Measurements from ENCODE around the gene HLX.
A peak's percentile ranks its signal among the peaks of the same experiment; 100 is the strongest.

The HLX gene

DNA sequence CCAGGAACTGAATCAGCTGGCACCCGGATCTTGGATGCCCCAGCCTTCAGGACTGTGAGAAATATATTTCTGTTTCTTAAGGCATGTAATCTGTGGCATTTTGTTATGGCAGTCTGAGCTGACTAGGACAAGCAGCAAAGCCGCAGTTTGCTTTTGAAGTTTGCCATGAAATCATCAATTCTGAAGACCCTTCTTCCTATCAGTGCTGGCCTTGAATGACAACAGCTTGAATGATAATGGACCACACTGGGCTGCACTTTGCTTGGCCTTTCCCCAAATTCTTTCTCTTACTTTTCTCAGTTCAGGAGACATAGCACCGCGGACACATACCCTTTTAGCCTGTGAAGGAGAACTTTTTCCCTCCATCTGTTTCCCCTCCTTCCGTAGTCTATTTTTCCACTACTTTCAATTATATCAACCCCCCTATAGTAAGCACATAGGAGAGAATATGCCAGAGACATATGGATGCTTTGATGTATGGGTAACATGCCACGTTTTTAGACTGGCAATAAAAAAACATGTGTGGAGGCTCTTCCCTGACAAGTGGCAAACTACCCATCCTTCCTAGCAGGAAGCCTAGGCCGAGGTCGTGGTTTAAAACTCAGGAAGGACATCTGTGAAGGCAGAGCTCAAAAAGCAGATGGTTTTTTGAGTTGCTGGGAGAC, 42.9 kb downstream of the HLX start:
- Histone ChIP-seq H3K79me1 (ENCODE audit: low read length) (no peaks in the 10 kb centered on the region), H2BK120ac (ENCODE audit: low read depth, low read length) (no peak overlapping the region), H2BK5ac (ENCODE audit: low read length) (no peak overlapping the region), H2AK5ac (ENCODE audit: low read length) (no peak overlapping the region), H3K27me3 (ENCODE audit: insufficient read depth, low read length, poor library complexity) (no peaks in the 10 kb centered on the region), H3K23ac (ENCODE audit: low read length) (no peak overlapping the region), H3K56ac (ENCODE audit: low read length) (no peak overlapping the region), H3K4ac (ENCODE audit: low read depth, low read length) (no peak overlapping the region), H4K5ac (ENCODE audit: low read length) (no peak overlapping the region), H3K27ac (ENCODE audit: low read depth, low read length) (no peak overlapping the region), H3K18ac (ENCODE audit: low read length) (no peak overlapping the region), H3K4me3 (ENCODE audit: low read length) (no peak overlapping the region), H3K4me2 (ENCODE audit: low read length) (no peak overlapping the region), H3K4me1 (ENCODE audit: control insufficient read depth, low read depth, low read length) (no peaks in the 10 kb centered on the region), H3K9ac (ENCODE audit: low read length) (no peak overlapping the region), H2BK15ac (replicated peaks; ENCODE audit: low read depth) (no peak overlapping the region), H4K8ac (ENCODE audit: low read depth, low read length) (no peak overlapping the region), H3K36me3 (ENCODE audit: control insufficient read depth, insufficient read depth, low read length) (no peaks in the 10 kb centered on the region), H3K79me2 (ENCODE audit: control insufficient read depth, insufficient read depth, low read length) (no peaks in the 10 kb centered on the region)
- WGBS (ENCODE audit: extremely low coverage, insufficient coverage, low lambda C conversion rate) = no CpG with 5 or more reads among the region's 8 CpGs
- DNase-seq = no peak

DNA sequence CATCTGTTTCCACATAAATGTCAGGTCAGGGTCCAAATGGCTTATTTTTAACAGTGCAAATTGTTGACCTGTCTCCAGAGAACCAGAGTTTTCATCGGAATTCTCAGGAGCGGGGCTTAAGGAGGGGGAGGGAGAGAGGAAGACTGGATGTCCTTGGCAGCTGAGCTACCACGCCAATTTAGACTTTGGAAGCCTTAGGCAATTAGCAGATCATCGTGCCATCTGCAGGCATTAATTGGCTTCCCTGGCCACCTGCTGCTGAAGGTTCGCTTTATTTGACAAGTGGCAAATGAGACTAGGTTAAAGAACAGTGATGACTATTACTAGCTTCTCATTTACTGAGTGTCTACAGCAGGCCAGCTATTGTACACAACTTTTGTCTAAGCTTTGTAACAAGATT, 43.7 kb downstream of the HLX start:
- Histone ChIP-seq H3K18ac (ENCODE audit: low read length) (no peak overlapping the region), H3K27ac (ENCODE audit: low read depth, low read length) (no peak overlapping the region), H2BK15ac (replicated peaks; ENCODE audit: low read depth) (no peak overlapping the region), H3K4me1 (ENCODE audit: control insufficient read depth, low read depth, low read length) (no peaks in the 10 kb centered on the region), H3K23ac (ENCODE audit: low read length) (no peak overlapping the region), H3K79me1 (ENCODE audit: low read length) (no peaks in the 10 kb centered on the region), H3K56ac (ENCODE audit: low read length) (no peak overlapping the region), H3K27me3 (ENCODE audit: insufficient read depth, low read length, poor library complexity) (no peaks in the 10 kb centered on the region), H3K9ac (ENCODE audit: low read length) (no peak overlapping the region), H3K4ac (ENCODE audit: low read depth, low read length) (no peak overlapping the region), H4K8ac (ENCODE audit: low read depth, low read length) (no peak overlapping the region), H3K4me2 (ENCODE audit: low read length) (no peak overlapping the region), H2AK5ac (ENCODE audit: low read length) (no peak overlapping the region), H3K79me2 (ENCODE audit: control insufficient read depth, insufficient read depth, low read length) (no peaks in the 10 kb centered on the region), H2BK120ac (ENCODE audit: low read depth, low read length) (no peak overlapping the region), H3K36me3 (ENCODE audit: control insufficient read depth, insufficient read depth, low read length) (no peaks in the 10 kb centered on the region), H3K4me3 (ENCODE audit: low read length) (no peak overlapping the region), H2BK5ac (ENCODE audit: low read length) (no peak overlapping the region), H4K5ac (ENCODE audit: low read length) (no peak overlapping the region)
- DNase-seq = peak; percentile 3
- WGBS (ENCODE audit: extremely low coverage, insufficient coverage, low lambda C conversion rate) = no CpG with 5 or more reads among the region's 5 CpGs

DNA sequence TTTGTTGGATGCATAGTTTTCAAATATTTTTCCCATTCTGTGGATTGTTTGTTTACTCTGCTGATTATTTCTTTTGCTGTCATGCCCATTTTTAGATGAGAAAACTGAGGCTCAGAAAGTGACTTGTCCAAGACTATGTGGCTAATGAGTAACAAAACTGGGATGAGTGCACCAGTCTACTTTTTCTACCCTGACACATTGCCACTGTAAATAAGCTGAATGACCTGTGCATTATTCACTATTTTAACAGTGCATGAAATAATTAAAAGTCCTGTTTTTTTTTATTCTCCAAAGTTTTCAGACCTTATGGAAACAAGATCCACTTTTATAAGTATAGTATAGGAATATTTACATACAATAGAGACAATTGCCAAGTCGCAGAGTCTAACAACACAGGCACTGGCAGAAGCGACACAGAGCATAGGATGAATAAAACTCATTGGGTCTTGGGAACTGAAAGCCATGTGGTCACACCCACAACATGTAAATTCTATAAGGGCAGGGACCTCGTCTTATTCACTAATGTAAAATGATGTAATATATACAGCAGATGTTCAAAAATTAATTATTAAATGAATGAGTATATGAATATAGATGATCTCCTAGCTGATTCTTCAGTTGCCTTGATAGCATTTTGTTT, 45.2 kb downstream of the HLX start:
- H3K4me3 ChIP-seq (ENCODE audit: low read length) = no peak overlapping the region
- no CpG with 5 or more reads among the region's 3 CpGs for WGBS (ENCODE audit: extremely low coverage, insufficient coverage, low lambda C conversion rate)
- DNase-seq = no peak

DNA sequence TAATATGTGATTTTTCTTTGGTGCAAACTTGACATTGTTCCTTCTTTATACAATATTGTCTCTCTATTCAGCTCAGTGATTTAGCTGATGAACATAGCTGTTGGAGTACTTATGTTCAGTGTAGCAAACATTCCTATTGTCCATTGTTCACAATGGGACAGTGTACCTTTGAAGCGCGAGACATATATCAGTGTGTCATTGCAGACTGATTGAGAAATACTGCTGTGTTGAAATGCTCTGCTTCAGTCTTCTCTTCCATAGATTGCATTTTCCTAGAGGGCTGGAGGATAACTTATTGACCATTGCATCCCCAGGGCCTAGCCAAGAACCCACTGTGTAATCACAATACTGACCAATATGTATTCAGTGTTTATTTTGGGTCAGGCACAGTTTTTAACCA, 46.5 kb downstream of the HLX start:
- WGBS (ENCODE audit: extremely low coverage, insufficient coverage, low lambda C conversion rate) = no CpG with 5 or more reads among the region's 2 CpGs
- H3K9ac ChIP-seq (ENCODE audit: low read length) = no peak overlapping the region

More for the DNA sequence above, 45.2 kb downstream of the HLX start:
- Histone ChIP-seq H3K27me3 (ENCODE audit: insufficient read depth, low read length, poor library complexity) (no peaks in the 10 kb centered on the region), H4K5ac (ENCODE audit: low read length) (no peak overlapping the region), H3K18ac (ENCODE audit: low read length) (no peak overlapping the region), H3K79me1 (ENCODE audit: low read length) (no peaks in the 10 kb centered on the region), H3K4me2 (ENCODE audit: low read length) (no peak overlapping the region), H3K4ac (ENCODE audit: low read depth, low read length) (no peak overlapping the region), H3K4me1 (ENCODE audit: control insufficient read depth, low read depth, low read length) (no peaks in the 10 kb centered on the region), H3K9ac (ENCODE audit: low read length) (no peak overlapping the region), H3K36me3 (ENCODE audit: control insufficient read depth, insufficient read depth, low read length) (no peaks in the 10 kb centered on the region), H4K8ac (ENCODE audit: low read depth, low read length) (no peak overlapping the region), H3K56ac (ENCODE audit: low read length) (no peak overlapping the region), H2AK5ac (ENCODE audit: low read length) (no peak overlapping the region), H2BK120ac (ENCODE audit: low read depth, low read length) (no peak overlapping the region), H2BK5ac (ENCODE audit: low read length) (no peak overlapping the region), H3K23ac (ENCODE audit: low read length) (no peak overlapping the region), H3K27ac (ENCODE audit: low read depth, low read length) (no peak overlapping the region), H3K79me2 (ENCODE audit: control insufficient read depth, insufficient read depth, low read length) (no peaks in the 10 kb centered on the region), H2BK15ac (replicated peaks; ENCODE audit: low read depth) (no peak overlapping the region)

DNA sequence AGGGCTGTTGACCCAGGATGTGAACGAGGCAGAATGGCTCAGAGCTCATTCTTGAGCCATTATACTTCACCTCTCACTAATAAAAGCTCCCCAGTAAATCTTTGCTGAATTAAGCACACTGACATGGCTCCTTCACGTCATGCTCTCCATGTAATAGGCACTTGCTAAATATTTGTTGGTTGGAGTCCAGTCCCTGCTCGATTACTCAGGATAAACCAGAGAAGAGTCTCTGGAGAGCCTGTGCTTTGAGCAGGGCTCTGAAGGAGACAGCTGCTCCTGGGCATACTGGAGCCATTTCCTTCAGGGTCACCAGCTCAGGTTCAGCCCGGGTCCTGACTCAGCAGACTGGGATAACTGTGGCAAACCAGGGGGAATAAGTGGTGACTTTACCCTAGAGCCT, 46.9 kb downstream of the HLX start:
- H3K79me2 ChIP-seq (ENCODE audit: control insufficient read depth, insufficient read depth, low read length) = no peaks in the 10 kb centered on the region
- no peak overlapping the region for H3K23ac ChIP-seq (ENCODE audit: low read length)
- H3K9ac ChIP-seq (ENCODE audit: low read length) = no peak overlapping the region
- WGBS (ENCODE audit: extremely low coverage, insufficient coverage, low lambda C conversion rate) = no CpG with 5 or more reads among the region's 4 CpGs
- H3K27ac ChIP-seq (ENCODE audit: low read depth, low read length) = no peak overlapping the region
- no peak overlapping the region for H2AK5ac ChIP-seq (ENCODE audit: low read length)
- H3K27me3 ChIP-seq (ENCODE audit: insufficient read depth, low read length, poor library complexity) = no peaks in the 10 kb centered on the region
- H4K8ac ChIP-seq (ENCODE audit: low read depth, low read length) = no peak overlapping the region
- H3K4me2 ChIP-seq (ENCODE audit: low read length) = no peak overlapping the region
- no peak overlapping the region for H2BK5ac ChIP-seq (ENCODE audit: low read length)
- H4K5ac ChIP-seq (ENCODE audit: low read length) = no peak overlapping the region
- no peak overlapping the region for H3K4me3 ChIP-seq (ENCODE audit: low read length)
- no peak overlapping the region for H3K56ac ChIP-seq (ENCODE audit: low read length)
- no peaks in the 10 kb centered on the region for H3K36me3 ChIP-seq (ENCODE audit: control insufficient read depth, insufficient read depth, low read length)
- H2BK15ac ChIP-seq (replicated peaks; ENCODE audit: low read depth) = no peak overlapping the region
- H3K4me1 ChIP-seq (ENCODE audit: control insufficient read depth, low read depth, low read length) = no peaks in the 10 kb centered on the region
- H2BK120ac ChIP-seq (ENCODE audit: low read depth, low read length) = no peak overlapping the region
- H3K79me1 ChIP-seq (ENCODE audit: low read length) = no peaks in the 10 kb centered on the region
- H3K18ac ChIP-seq (ENCODE audit: low read length) = no peak overlapping the region
- DNase-seq = no peak
- no peak overlapping the region for H3K4ac ChIP-seq (ENCODE audit: low read depth, low read length)

More for the DNA sequence above, 46.5 kb downstream of the HLX start:
- no peaks in the 10 kb centered on the region for H3K79me2 ChIP-seq (ENCODE audit: control insufficient read depth, insufficient read depth, low read length)
- H3K56ac ChIP-seq (ENCODE audit: low read length) = no peak overlapping the region
- no peak overlapping the region for H4K8ac ChIP-seq (ENCODE audit: low read depth, low read length)
- no peaks in the 10 kb centered on the region for H3K36me3 ChIP-seq (ENCODE audit: control insufficient read depth, insufficient read depth, low read length)
- no peak overlapping the region for H3K4me3 ChIP-seq (ENCODE audit: low read length)
- H2BK15ac ChIP-seq (replicated peaks; ENCODE audit: low read depth) = no peak overlapping the region
- no peak overlapping the region for H3K23ac ChIP-seq (ENCODE audit: low read length)
- no peaks in the 10 kb centered on the region for H3K4me1 ChIP-seq (ENCODE audit: control insufficient read depth, low read depth, low read length)
- no peaks in the 10 kb centered on the region for H3K27me3 ChIP-seq (ENCODE audit: insufficient read depth, low read length, poor library complexity)
- H3K27ac ChIP-seq (ENCODE audit: low read depth, low read length) = no peak overlapping the region
- no peak overlapping the region for H4K5ac ChIP-seq (ENCODE audit: low read length)
- no peak overlapping the region for H2BK120ac ChIP-seq (ENCODE audit: low read depth, low read length)
- no peak overlapping the region for H3K4ac ChIP-seq (ENCODE audit: low read depth, low read length)
- no peaks in the 10 kb centered on the region for H3K79me1 ChIP-seq (ENCODE audit: low read length)
- no peak overlapping the region for H3K4me2 ChIP-seq (ENCODE audit: low read length)
- H3K18ac ChIP-seq (ENCODE audit: low read length) = no peak overlapping the region
- DNase-seq = no peak
- no peak overlapping the region for H2AK5ac ChIP-seq (ENCODE audit: low read length)
- H2BK5ac ChIP-seq (ENCODE audit: low read length) = no peak overlapping the region

DNA sequence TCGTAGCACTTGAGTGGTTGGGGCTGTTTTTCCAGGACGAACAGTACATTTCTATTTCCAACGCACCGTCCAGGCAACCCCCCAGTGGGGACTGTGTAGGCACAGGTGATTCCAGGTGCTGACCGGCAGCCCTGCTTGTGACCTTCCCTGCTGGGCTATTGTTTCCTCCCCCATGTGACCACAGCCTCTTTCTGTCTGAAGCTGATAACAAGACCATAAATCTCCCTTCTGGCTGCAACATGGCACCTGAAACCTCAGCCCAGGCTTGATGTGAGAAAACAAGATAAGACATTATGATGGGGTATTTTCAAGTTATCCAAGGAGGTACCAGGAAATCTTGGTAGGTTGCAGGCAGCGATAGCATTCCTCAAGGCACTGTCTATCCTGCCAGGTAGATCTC, 48.2 kb downstream of the HLX start:
- no peaks in the 10 kb centered on the region for H3K79me2 ChIP-seq (ENCODE audit: control insufficient read depth, insufficient read depth, low read length)
- no peak overlapping the region for H3K4ac ChIP-seq (ENCODE audit: low read depth, low read length)
- DNase-seq = peak; percentile 37
- H3K18ac ChIP-seq (ENCODE audit: low read length) = no peak overlapping the region
- no peak overlapping the region for H3K27ac ChIP-seq (ENCODE audit: low read depth, low read length)
- H3K36me3 ChIP-seq (ENCODE audit: control insufficient read depth, insufficient read depth, low read length) = no peaks in the 10 kb centered on the region
- no peak overlapping the region for H3K4me2 ChIP-seq (ENCODE audit: low read length)
- H3K4me1 ChIP-seq (ENCODE audit: control insufficient read depth, low read depth, low read length) = no peaks in the 10 kb centered on the region
- H3K56ac ChIP-seq (ENCODE audit: low read length) = no peak overlapping the region
- H3K4me3 ChIP-seq (ENCODE audit: low read length) = no peak overlapping the region
- no CpG with 5 or more reads among the region's 6 CpGs for WGBS (ENCODE audit: extremely low coverage, insufficient coverage, low lambda C conversion rate)
- H4K5ac ChIP-seq (ENCODE audit: low read length) = no peak overlapping the region
- no peak overlapping the region for H2BK15ac ChIP-seq (replicated peaks; ENCODE audit: low read depth)
- H3K79me1 ChIP-seq (ENCODE audit: low read length) = no peaks in the 10 kb centered on the region
- H3K9ac ChIP-seq (ENCODE audit: low read length) = no peak overlapping the region
- no peak overlapping the region for H4K8ac ChIP-seq (ENCODE audit: low read depth, low read length)
- no peaks in the 10 kb centered on the region for H3K27me3 ChIP-seq (ENCODE audit: insufficient read depth, low read length, poor library complexity)
- H3K23ac ChIP-seq (ENCODE audit: low read length) = no peak overlapping the region
- H2BK120ac ChIP-seq (ENCODE audit: low read depth, low read length) = no peak overlapping the region
- no peak overlapping the region for H2AK5ac ChIP-seq (ENCODE audit: low read length)
- H2BK5ac ChIP-seq (ENCODE audit: low read length) = no peak overlapping the region

Data from mesendoderm (in vitro differentiated cells).